WERI-Rb-1 (cell line): ENCODE measurements around the gene AHRR.
"Not testable (repeated sequence)": the region's sequence is repeated elsewhere in the genome, so short reads cannot be mapped to it uniquely, and the experiment has no call there.

ENCODE experiments used
- DNase-seq: peaks from one replicate; pipeline ENCODE4 v3.0.0-alpha.2; 2020
- H3K27ac ChIP-seq: fragments of 250-450 bp; sonication (Bioruptor Pico); 2 replicates; pipeline ENCODE4 v1.5.1; 2020; ENCODE audit warnings: mild to moderate bottlenecking, moderate library complexity
- H3K27me3 ChIP-seq: fragments of 250-450 bp; sonication (Bioruptor Pico); 2 replicates; pipeline ENCODE4 v1.5.1; 2021; ENCODE audit warnings: mild to moderate bottlenecking, low read depth, moderate library complexity; ENCODE audit not compliant: insufficient read depth, severe bottlenecking
- H3K36me3 ChIP-seq: fragments of 250-450 bp; sonication (Bioruptor Pico); 2 replicates; pipeline ENCODE4 v1.5.1; 2020; ENCODE audit warnings: mild to moderate bottlenecking, moderate library complexity
- H3K4me3 ChIP-seq: 2 replicates; pipeline ENCODE4 v1.5.1; 2011; ENCODE audit warnings: low read depth, mild to moderate bottlenecking, control low read depth, low read length
- H3K9me3 ChIP-seq: fragments of 250-450 bp; sonication (Bioruptor Pico); 2 replicates; pipeline ENCODE4 v1.5.1; 2021; ENCODE audit warnings: mild to moderate bottlenecking, moderate library complexity; ENCODE audit not compliant: severe bottlenecking
- CTCF ChIP-seq: IDR thresholded peaks from 2 replicates; pipeline ENCODE4 v1.5.1; 2011; ENCODE audit warnings: low read depth, mild to moderate bottlenecking, control low read depth, inconsistent platforms, low read length

AHRR gene

DNA sequence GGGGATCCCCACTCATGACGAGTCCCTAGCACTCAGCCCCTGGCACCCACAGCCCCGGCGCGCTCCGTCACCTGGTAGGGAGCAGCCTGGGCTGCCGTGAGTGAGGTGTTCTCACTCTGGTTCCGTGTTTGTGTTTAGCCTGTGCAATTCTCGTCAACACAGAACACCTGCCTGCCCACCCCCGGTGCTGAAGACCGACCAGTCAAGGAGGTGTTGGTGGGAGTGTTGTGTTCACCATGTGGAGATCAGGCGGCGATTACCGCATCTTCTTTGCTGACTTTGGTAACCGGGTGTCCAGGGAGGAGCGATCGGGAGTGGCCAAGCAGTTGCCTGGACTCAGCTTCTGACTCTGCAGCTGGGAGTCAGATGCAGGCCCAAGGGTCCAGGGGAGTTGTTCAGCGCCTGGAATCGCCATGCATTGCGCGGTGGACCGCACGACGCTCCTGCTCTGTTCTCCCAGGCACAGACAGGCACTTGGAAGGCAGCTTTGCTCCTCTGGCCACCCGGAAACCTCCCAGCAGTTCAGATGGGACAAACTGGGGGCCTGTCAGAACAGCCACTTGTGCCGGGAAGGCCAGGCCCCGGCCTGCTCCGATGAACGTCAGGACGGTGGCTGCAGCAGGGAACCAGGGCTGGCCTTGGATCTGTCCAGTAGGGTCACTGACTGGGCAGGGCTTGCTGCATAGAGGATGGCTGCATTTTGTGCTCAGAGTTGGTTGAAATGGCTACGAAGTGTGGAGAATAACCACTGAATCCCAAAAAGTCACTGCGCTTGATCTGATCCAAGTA is 149.6 kb downstream of the AHRR start:
- H3K27ac ChIP-seq = no peak overlapping the region
- no peak for TF ChIP-seq CTCF
- H3K27me3 ChIP-seq = peaks cover 12% of the 10 kb centered on the region
- peaks cover 42% of the 10 kb centered on the region for H3K36me3 ChIP-seq
- no peak overlapping the region for H3K4me3 ChIP-seq
- no peaks in the 10 kb centered on the region for H3K9me3 ChIP-seq
- peak; percentile 8 for DNase-seq

DNA sequence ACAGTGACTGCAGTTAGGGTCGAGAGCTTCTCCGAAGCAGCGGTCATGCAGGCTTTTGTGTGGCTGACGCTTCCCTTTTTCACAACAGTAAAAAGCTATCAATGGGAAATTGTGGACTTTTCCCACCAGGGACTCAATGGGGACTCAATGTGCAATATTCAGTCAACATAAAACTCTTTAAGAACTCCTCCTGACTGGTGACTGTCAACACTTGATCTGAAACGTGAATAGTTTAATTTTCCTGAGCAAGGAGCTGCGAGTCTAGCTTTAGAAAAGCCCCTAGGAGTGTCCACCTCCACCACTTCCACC is 150.2 kb downstream of the AHRR start:
- Histone ChIP-seq H3K4me3 (peak overlapping the region; percentile 93), H3K27me3 (peaks cover 15% of the 10 kb centered on the region), H3K36me3 (peaks cover 37% of the 10 kb centered on the region), H3K9me3 (no peaks in the 10 kb centered on the region), H3K27ac (peak overlapping the region; percentile 98)
- no peak for TF ChIP-seq CTCF
- DNase-seq = no peak

GRCh38 chr5:472076-472655 is 150.7 kb downstream of the AHRR start:
- peaks cover 20% of the 10 kb centered on the region for H3K27me3 ChIP-seq
- H3K9me3 ChIP-seq = no peaks in the 10 kb centered on the region
- DNase-seq = peak; percentile 45
- no peak for TF ChIP-seq CTCF
- H3K27ac ChIP-seq = peak overlapping the region; percentile 98
- H3K4me3 ChIP-seq = peak overlapping the region; percentile 93
- peaks cover 34% of the 10 kb centered on the region for H3K36me3 ChIP-seq

DNA sequence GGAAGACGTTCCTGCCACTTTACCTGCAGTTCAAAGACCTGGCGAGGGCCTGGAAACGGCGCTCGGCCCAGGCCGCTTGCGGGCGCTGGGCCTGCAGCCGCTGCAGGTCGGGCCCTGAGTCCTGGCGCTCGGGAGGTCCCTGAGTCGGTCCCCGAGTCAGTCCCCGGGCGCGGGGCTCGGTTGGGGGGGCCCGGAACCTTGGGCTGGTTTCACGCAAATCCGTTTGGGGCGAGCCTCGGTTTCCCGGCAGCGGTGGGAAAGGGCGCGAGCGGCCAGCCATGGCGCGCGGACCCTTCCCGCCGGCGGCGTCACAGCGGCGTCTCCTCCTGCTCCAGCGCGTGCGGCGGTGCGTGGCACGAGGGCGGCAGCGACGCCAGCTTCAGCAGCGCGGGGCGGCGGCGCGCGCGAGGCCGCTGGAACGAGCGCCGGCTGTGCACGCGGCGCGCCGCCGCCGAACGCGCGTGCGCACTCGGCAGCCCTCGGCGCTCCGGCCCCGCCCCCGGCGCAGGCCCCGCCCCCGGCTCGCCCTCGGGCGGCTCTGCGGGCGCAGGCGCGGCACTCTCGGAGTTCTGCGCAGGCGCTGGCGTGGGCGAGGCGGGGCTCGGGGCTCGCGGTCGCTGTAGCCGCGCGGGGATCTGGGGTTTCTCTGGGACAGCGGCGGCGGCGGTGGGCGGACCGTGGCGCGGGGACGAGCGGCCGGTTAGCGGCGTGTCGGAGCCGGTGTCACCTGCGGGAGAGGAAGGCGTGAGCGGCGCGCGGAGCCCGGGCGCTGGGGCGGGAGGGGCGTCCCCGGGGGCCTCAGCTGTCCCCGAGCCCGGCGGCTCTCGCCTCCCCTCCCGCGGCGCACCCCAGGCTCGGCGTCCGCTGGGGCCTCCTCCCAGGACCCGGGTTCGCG is 151.4 kb downstream of the AHRR start:
- Histone ChIP-seq H3K27me3 (peaks cover 24% of the 10 kb centered on the region), H3K9me3 (no peaks in the 10 kb centered on the region), H3K36me3 (peaks cover 36% of the 10 kb centered on the region), H3K4me3 (peak overlapping the region; percentile 93), H3K27ac (peak overlapping the region; percentile 98)
- DNase-seq = peak; percentile 93
- no peak for TF ChIP-seq CTCF

- peak; percentile 67 for DNase-seq
- H3K4me3 ChIP-seq = peak overlapping the region; percentile 69
- peaks cover 24% of the 10 kb centered on the region for H3K27me3 ChIP-seq
- H3K27ac ChIP-seq = peak overlapping the region; percentile 73
- no peaks in the 10 kb centered on the region for H3K9me3 ChIP-seq
- H3K36me3 ChIP-seq = peaks cover 36% of the 10 kb centered on the region
- no peak for TF ChIP-seq CTCF
Measured at GRCh38 chr5:473551-474192, 152.2 kb downstream of the AHRR start.

DNA sequence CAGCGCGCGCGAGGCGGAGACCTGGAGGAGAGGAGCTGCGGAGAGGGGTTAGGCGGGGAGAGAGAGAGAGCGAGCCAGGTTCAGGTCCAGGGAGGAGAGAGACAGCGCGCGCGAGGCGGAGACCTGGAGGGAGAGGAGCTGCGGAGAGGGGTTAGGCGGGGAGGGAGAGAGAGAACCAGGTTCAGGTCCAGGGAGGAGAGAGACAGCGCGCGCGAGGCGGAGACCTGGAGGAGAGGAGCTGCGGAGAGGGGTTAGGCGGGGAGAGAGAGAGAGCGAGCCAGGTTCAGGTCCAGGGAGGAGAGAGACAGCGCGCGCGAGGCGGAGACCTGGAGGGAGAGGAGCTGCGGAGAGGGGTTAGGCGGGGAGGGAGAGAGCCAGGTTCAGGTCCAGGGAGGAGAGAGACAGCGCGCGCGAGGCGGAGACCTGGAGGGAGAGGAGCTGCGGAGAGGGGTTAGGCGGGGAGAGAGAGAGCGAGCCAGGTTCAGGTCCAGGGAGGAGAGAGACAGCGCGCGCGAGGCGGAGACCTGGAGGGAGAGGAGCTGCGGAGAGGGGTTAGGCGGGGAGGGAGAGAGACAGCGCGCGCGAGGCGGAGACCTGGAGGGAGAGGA is 152.8 kb downstream of the AHRR start:
- not testable (repeated sequence) for H3K9me3 ChIP-seq, H3K27ac ChIP-seq
- Histone ChIP-seq H3K27me3 (peaks cover 24% of the 10 kb centered on the region), H3K36me3 (peaks cover 35% of the 10 kb centered on the region), H3K4me3 (peak overlapping the region; percentile 69)
- peak; percentile 6 for DNase-seq
